Measurements from ENCODE around the gene ARID4B. TPM values are rescaled to one million over a fixed set of nuclear protein-coding genes. Genes with fewer than 3 reads are reported as not detected.

Gene ARID4B
- total and polyA plus RNA-seq, 2 donors from 2014 or later = 6.6 to 50.3 TPM

DNA sequence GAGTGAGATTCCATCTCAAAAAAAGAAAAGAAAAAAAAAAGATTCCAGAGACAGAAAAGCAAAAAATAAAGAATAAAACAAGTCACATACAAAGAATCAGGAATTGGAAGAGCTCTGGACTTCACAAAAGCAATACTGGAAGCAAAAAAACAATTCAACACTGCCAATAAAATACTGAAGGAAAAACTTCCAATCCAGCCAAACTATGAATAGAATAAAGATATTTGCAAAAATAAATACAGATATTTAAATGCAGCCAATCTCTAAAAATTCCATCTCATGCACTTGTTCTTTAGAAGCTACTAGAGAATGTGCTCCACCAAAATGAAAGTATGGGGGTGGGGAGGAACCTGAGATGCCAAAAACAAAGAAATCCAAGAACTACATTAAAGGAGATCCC lies 137.5 kb downstream of the ARID4B start:
- H3K9me3 ChIP-seq (ENCODE audit: control insufficient read depth in 2 of 3, insufficient read depth in 1 of 3, low read length in 3 of 3) = no peaks in the 10 kb centered on the region
- FAIRE-seq (no peak), DNase-seq (peak in 1 of 5 donors; percentile 2)
- TF ChIP-seq CTCF (IDR thresholded peaks at IDR 0.05; ENCODE audit: borderline replicate concordance, extremely low read depth, insufficient read depth) = no peak
- intact Hi-C loops (cut with DNase I) = no loop called here
- H3K27me3 ChIP-seq (ENCODE audit: control insufficient read depth, insufficient read depth, low read length) = no peaks in the 10 kb centered on the region
- no peak overlapping the region for H3K9ac ChIP-seq (ENCODE audit: low read length in 3 of 3)
- H3K4me1 ChIP-seq (ENCODE audit: control insufficient read depth in 2 of 3, insufficient read depth in 2 of 3, low read depth in 1 of 3, low read length in 3 of 3) = no peaks in the 10 kb centered on the region
- H3K4me3 ChIP-seq (ENCODE audit: low read length in 3 of 3) = no peak overlapping the region
- H3K36me3 ChIP-seq (ENCODE audit: control insufficient read depth in 2 of 3, insufficient read depth in 3 of 3, low read length in 3 of 3) = peaks cover 0 to 14% (median 3%) of the 10 kb centered on the region in 3 donors
- no peak overlapping the region for H3K27ac ChIP-seq (ENCODE audit: low read depth in 2 of 2, low read length in 2 of 2)

DNA sequence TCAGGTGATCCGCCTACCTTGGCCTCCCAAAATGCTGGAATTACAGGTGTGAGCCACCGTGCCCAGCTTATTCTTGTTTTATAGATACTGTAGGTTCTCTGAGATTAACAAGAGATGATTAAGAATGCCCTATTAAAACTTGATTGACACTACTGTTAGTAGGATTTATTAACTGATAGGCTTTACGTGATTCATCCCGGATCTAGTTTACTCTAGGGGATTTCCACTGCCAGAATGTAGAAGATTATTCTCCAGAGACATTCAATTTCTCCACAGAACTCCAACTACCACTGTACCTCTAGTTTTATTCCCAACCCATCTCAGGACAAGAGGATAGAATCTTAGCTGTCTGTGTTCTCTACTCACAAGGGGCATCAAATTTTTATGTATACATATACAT lies 140.7 kb downstream of the ARID4B start:
- no peak for TF ChIP-seq CTCF (IDR thresholded peaks at IDR 0.05; ENCODE audit: borderline replicate concordance, extremely low read depth, insufficient read depth)
- Histone ChIP-seq H3K36me3 (ENCODE audit: control insufficient read depth in 2 of 3, insufficient read depth in 3 of 3, low read length in 3 of 3) (peaks cover 1 to 4% (median 3%) of the 10 kb centered on the region in 3 donors), H3K9me3 (ENCODE audit: control insufficient read depth in 2 of 3, insufficient read depth in 1 of 3, low read length in 3 of 3) (no peaks in the 10 kb centered on the region), H3K4me3 (ENCODE audit: low read length in 3 of 3) (no peak overlapping the region), H3K9ac (ENCODE audit: low read length in 3 of 3) (no peak overlapping the region), H3K27me3 (ENCODE audit: control insufficient read depth, insufficient read depth, low read length) (no peaks in the 10 kb centered on the region), H3K4me1 (ENCODE audit: control insufficient read depth in 2 of 3, insufficient read depth in 2 of 3, low read depth in 1 of 3, low read length in 3 of 3) (no peaks in the 10 kb centered on the region), H3K27ac (ENCODE audit: low read depth in 2 of 2, low read length in 2 of 2) (no peak overlapping the region)
- FAIRE-seq = no peak
- intact Hi-C loops (cut with DNase I) = no loop called here
- DNase-seq = no peak

DNA sequence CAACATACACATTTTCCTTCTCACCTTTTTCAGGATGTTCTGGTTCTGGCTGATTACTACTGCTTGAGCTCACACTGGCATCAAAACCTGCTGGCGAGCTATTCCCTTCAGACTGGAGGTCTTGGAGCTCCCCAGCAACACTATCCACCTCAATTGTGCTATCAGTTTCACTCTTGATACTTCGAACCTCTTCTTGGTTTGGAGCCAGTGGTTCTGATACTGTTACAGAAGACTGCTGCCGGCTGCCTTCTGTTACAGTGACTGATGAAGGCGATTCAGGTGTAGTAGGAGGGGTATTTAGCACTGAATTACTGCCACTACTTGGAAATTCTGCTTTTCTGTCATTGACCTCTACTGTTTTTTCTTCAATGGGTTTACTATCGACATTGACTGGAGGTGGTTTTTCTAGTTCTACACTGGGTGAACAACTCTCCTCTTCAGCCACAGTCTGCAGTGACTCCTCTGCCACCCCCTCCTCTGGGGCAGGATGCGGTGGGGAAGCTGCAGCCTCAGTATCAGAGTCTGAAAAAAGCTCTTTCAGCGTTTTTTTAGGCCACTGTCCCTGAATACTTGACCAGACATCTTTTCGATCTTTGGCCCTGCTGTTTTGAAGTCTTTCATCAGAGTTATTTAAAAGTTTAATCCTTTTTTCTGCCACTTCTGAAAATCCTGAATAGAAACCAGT lies 146.3 kb downstream of the ARID4B start:
- Histone ChIP-seq H3K9ac (ENCODE audit: low read length in 3 of 3) (no peak overlapping the region), H3K4me1 (ENCODE audit: control insufficient read depth in 2 of 3, insufficient read depth in 2 of 3, low read depth in 1 of 3, low read length in 3 of 3) (no peaks in the 10 kb centered on the region), H3K27ac (ENCODE audit: low read depth in 2 of 2, low read length in 2 of 2) (no peak overlapping the region), H3K4me3 (ENCODE audit: low read length in 3 of 3) (no peak overlapping the region), H3K9me3 (ENCODE audit: control insufficient read depth in 2 of 3, insufficient read depth in 1 of 3, low read length in 3 of 3) (no peaks in the 10 kb centered on the region), H3K27me3 (ENCODE audit: control insufficient read depth, insufficient read depth, low read length) (no peaks in the 10 kb centered on the region), H3K36me3 (ENCODE audit: control insufficient read depth in 2 of 3, insufficient read depth in 3 of 3, low read length in 3 of 3) (peaks cover 4 to 16% (median 15%) of the 10 kb centered on the region in 3 donors)
- intact Hi-C loops (cut with DNase I) = no loop called here
- no peak for TF ChIP-seq CTCF (IDR thresholded peaks at IDR 0.05; ENCODE audit: borderline replicate concordance, extremely low read depth, insufficient read depth)
- no peak for DNase-seq
- FAIRE-seq = no peak
